Caco-2 (cell line): ENCODE measurements around the gene CEACAM21. TPM values are rescaled to one million over a fixed set of nuclear protein-coding genes. Genes with fewer than 3 reads are reported as not detected.

ENCODE experiments used
- BruUV-seq: library from RNA; stranded (reverse); fragments of 400-500 nt; replicated peaks from 2 replicates; lab custom pipeline; 2021; lab: Mats Ljungman, UMichigan
- CTCF ChIA-PET: fragments of 300-600 bp; sonication (Branson Sonifier 250); formaldehyde crosslinking; loops from one replicate; lab custom pipeline; 2022; ENCODE audit warnings: antibody characterized with exemption; lab: Charles Lee
- POLR2A ChIA-PET: fragments of 300-600 bp; sonication (Branson Sonifier 250); formaldehyde crosslinking; loops from one replicate; lab custom pipeline; 2022; ENCODE audit warnings: antibody characterized with exemption; lab: Charles Lee
- DNase-seq, 2 experiments: peaks; one replicate each; pipeline versions ENCODE4 v3.0.0 to v3.0.0-alpha.2; 2020 to 2022
- H3K27me3 ChIP-seq: replicated peaks from 2 replicates; pipeline ENCODE4 v1.6.0; 2011; ENCODE audit warnings: low read length; ENCODE audit not compliant: control insufficient read depth, insufficient read depth
- H3K36me3 ChIP-seq: 2 replicates; pipeline ENCODE4 v1.5.1; 2011; ENCODE audit warnings: low read length; ENCODE audit not compliant: control insufficient read depth, insufficient read depth
- H3K4me1 ChIP-seq: fragments of 250-450 bp; sonication (Bioruptor Pico); 2 replicates; pipeline ENCODE4 v1.5.1; 2020; ENCODE audit warnings: mild to moderate bottlenecking
- H3K4me3 ChIP-seq: 2 replicates; pipeline ENCODE4 v1.5.1; 2011; ENCODE audit warnings: low read depth, mild to moderate bottlenecking, control low read depth, low read length
- H3K9me3 ChIP-seq: fragments of 250-450 bp; sonication (Bioruptor Pico); 2 replicates; pipeline ENCODE4 v1.5.1; 2020; ENCODE audit warnings: mild to moderate bottlenecking, moderate library complexity
- H3K27ac Mint-ChIP-seq: one replicate; pipeline ENCODE4 v1.8.0; 2022; ENCODE audit warnings: mixed read lengths; ENCODE audit not compliant: unreplicated experiment
- H3K27me3 Mint-ChIP-seq: one replicate; pipeline ENCODE4 v1.8.0; 2022; ENCODE audit warnings: mixed read lengths; ENCODE audit not compliant: insufficient read depth, unreplicated experiment
- H3K36me3 Mint-ChIP-seq: one replicate; pipeline ENCODE4 v1.8.0; 2022; ENCODE audit warnings: mild to moderate bottlenecking, mixed read lengths; ENCODE audit not compliant: insufficient read depth, unreplicated experiment
- H3K4me1 Mint-ChIP-seq: one replicate; pipeline ENCODE4 v1.8.0; 2022; ENCODE audit warnings: low read depth, mixed read lengths; ENCODE audit not compliant: unreplicated experiment
- H3K4me3 Mint-ChIP-seq: one replicate; pipeline ENCODE4 v1.8.0; 2022; ENCODE audit warnings: mild to moderate bottlenecking, moderate library complexity, mixed read lengths; ENCODE audit not compliant: unreplicated experiment
- H3K9me3 Mint-ChIP-seq: one replicate; pipeline ENCODE4 v1.8.0; 2022; ENCODE audit warnings: mixed read lengths; ENCODE audit not compliant: unreplicated experiment
- intact Hi-C: fragments of 100-400 bp; cut with micrococcal nuclease; formaldehyde crosslinking; loops from one replicate; pipeline ENCODE4 v1.10.0; 2022; ENCODE audit not compliant: unreplicated experiment
- total RNA-seq: library from RNA; stranded (reverse); gene quantifications from 2 replicates; pipeline ENCODE4 v1.2.3, GENCODE V29; 2022
- TF ChIP-seq, protein P1 (sequence below), 2 experiments: fragments of 200-600 bp in 1 of 2; IDR thresholded peaks; 1 replicate in 1 of 2; 2 replicates in 1 of 2; pipeline versions ENCODE4 v1.5.1 to v1.8.0; 2011 to 2022; ENCODE audit warnings: antibody characterized with exemption in 1 of 2, control low read depth in 1 of 2, inconsistent platforms in 1 of 2, low read depth in 1 of 2, low read length in 1 of 2, mild to moderate bottlenecking in 1 of 2, moderate library complexity in 1 of 2; ENCODE audit not compliant: insufficient read depth in 1 of 2, severe bottlenecking in 1 of 2, unreplicated experiment in 1 of 2

The CEACAM21 gene
- total RNA-seq, 1 experiment from 2014 or later = not detected

DNA sequence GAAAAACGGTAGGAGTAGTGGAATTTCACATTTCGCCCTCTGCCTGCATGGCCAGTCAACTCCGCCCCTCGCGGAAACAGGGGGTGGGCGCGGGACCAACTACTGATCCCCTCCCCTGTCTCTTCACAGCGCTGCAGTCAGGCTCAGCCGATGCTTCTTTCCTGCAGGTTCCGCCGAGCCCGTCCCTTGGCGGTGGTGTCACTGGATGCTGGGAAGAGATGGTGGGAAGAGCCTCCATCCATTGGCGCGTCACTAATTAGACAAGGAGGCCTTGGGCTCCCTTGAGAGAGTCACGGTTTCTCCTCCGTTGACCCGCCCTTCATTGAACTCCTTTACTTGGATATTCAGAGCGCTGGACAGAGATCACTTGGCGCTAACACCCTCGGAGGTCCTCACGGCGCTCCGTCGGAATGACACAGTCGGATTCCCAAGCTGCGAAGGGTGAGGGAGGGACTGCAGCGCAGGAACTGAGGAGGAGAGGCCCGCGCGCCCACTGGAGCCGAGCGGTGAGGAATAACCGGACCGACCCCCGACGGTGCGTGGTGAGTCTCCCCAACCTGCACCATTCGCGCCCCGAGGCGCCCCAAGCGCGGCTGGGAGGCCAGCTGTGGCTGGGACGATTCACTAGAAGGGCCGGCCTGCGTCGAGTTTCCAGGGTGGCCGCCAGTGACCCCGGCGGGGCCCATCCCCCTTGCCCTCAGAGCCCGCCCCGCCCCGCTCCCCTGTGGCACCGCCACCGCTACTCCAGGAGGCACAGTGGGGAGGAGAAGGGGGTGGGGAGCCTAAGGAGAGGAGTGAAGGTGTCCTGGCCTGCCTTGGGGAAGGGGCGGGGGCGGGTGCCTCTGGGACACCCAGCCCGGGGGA, 11.2 kb upstream of the CEACAM21 start:
- Histone ChIP-seq H3K27me3 (no peaks in the 10 kb centered on the region), H3K4me1 (no peaks in the 10 kb centered on the region), H3K9me3 (no peaks in the 10 kb centered on the region), H3K4me3 (no peak overlapping the region), H3K36me3 (no peaks in the 10 kb centered on the region)
- BruUV-seq = no TSS peak
- no peak overlapping the region for H3K27ac Mint-ChIP-seq
- H3K9me3 Mint-ChIP-seq = no peaks in the 10 kb centered on the region
- no peak overlapping the region for H3K4me3 Mint-ChIP-seq
- TF ChIP-seq, protein P1, sequence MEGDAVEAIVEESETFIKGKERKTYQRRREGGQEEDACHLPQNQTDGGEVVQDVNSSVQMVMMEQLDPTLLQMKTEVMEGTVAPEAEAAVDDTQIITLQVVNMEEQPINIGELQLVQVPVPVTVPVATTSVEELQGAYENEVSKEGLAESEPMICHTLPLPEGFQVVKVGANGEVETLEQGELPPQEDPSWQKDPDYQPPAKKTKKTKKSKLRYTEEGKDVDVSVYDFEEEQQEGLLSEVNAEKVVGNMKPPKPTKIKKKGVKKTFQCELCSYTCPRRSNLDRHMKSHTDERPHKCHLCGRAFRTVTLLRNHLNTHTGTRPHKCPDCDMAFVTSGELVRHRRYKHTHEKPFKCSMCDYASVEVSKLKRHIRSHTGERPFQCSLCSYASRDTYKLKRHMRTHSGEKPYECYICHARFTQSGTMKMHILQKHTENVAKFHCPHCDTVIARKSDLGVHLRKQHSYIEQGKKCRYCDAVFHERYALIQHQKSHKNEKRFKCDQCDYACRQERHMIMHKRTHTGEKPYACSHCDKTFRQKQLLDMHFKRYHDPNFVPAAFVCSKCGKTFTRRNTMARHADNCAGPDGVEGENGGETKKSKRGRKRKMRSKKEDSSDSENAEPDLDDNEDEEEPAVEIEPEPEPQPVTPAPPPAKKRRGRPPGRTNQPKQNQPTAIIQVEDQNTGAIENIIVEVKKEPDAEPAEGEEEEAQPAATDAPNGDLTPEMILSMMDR (IDR thresholded peaks at IDR 0.05; ENCODE audit: insufficient read depth in 1 of 2, low read depth in 1 of 2, low read length in 1 of 2, severe bottlenecking in 1 of 2, unreplicated experiment in 1 of 2) = no peak
- H3K36me3 Mint-ChIP-seq = no peaks in the 10 kb centered on the region
- POLR2A ChIA-PET = no interaction called here
- H3K4me1 Mint-ChIP-seq = no peaks in the 10 kb centered on the region
- intact Hi-C loops = loop anchor here (10.0 kb wide), 1 partner anchor 220 kb away; no protein-coding TSS in a partner anchor
- CTCF ChIA-PET = interaction anchor here (1.2 kb wide), 1 partner anchor 223 kb away, joined by 6 read pairs; no protein-coding TSS in a partner anchor
- peaks cover 16% of the 10 kb centered on the region for H3K27me3 Mint-ChIP-seq
- DNase-seq = no peak

DNA sequence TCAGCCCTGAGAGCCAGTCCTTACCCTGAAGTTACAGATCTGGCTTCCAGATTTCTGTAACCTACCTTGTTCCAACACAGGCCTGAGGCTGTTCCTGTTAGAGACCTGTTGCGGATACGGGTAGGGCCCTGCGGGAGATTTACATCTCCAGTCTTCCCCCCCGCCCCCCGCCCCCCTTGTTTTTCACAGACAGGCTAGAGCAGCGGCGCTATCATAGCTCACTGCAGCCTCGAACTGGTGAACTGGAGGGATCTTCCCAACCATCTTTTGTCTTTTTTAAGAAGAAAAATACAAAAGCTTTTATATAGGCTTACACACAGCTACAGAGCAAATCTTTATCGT, 10.6 kb upstream of the CEACAM21 start:
- intact Hi-C loops = loop anchor here (10.0 kb wide), 1 partner anchor 221 kb away; no protein-coding TSS in a partner anchor
- 0 out of 2 replicates have a peak, but pooled peaks cover 2% of the 10 kb centered on the region for H3K27me3 ChIP-seq
- peaks cover 13% of the 10 kb centered on the region for H3K27me3 Mint-ChIP-seq
- H3K36me3 Mint-ChIP-seq = no peaks in the 10 kb centered on the region
- no peak overlapping the region for H3K4me3 Mint-ChIP-seq
- no TSS peak for BruUV-seq
- H3K9me3 Mint-ChIP-seq = no peaks in the 10 kb centered on the region
- no peak overlapping the region for H3K4me3 ChIP-seq
- ChIA-PET POLR2A (no interaction called here), CTCF (no interaction called here)
- DNase-seq = no peak
- H3K9me3 ChIP-seq = no peaks in the 10 kb centered on the region
- H3K4me1 Mint-ChIP-seq = no peaks in the 10 kb centered on the region
- no peaks in the 10 kb centered on the region for H3K36me3 ChIP-seq
- H3K27ac Mint-ChIP-seq = no peak overlapping the region
- TF ChIP-seq, protein P1 (IDR thresholded peaks at IDR 0.05; ENCODE audit: insufficient read depth in 1 of 2, low read depth in 1 of 2, low read length in 1 of 2, severe bottlenecking in 1 of 2, unreplicated experiment in 1 of 2) = no peak
- no peaks in the 10 kb centered on the region for H3K4me1 ChIP-seq

DNA sequence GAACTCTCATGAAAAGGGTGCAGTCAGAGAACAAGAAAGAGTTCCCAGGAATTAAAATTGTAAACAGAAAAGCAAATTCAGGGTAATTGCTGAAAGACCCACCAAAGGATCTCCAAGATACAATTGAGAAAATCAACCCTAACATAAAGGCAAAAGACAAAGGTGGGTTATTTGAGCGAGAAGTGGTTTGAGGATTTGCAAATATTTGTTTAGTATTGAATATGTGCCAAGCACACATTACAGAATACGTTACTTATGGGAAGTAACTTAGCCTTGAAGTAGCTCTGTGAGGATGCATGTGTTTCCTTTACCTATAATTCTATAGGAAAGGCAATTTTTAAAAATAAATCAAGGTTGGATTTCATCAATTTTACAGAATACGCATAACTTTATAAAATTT, 10.0 kb upstream of the CEACAM21 start:
- Histone ChIP-seq H3K27me3 (0 out of 2 replicates have a peak, but pooled peaks cover 2% of the 10 kb centered on the region), H3K36me3 (no peaks in the 10 kb centered on the region), H3K9me3 (no peaks in the 10 kb centered on the region), H3K4me1 (no peaks in the 10 kb centered on the region), H3K4me3 (no peak overlapping the region)
- Mint-ChIP-seq H3K4me1 (no peaks in the 10 kb centered on the region), H3K9me3 (no peaks in the 10 kb centered on the region), H3K27ac (no peak overlapping the region), H3K4me3 (no peak overlapping the region), H3K27me3 (peaks cover 13% of the 10 kb centered on the region), H3K36me3 (no peaks in the 10 kb centered on the region)
- intact Hi-C loops = loop anchor here (10.0 kb wide), 1 partner anchor 221 kb away; no protein-coding TSS in a partner anchor
- BruUV-seq = no TSS peak
- POLR2A ChIA-PET = no interaction called here
- CTCF ChIA-PET = no interaction called here
- TF ChIP-seq, protein P1 (IDR thresholded peaks at IDR 0.05; ENCODE audit: insufficient read depth in 1 of 2, low read depth in 1 of 2, low read length in 1 of 2, severe bottlenecking in 1 of 2, unreplicated experiment in 1 of 2) = no peak
- DNase-seq = no peak
